SW 1271 (cell line): ENCODE results near the gene SLCO2A1.
"Not testable (repeated sequence)": the region's sequence is repeated elsewhere in the genome, so short reads cannot be mapped to it uniquely, and the experiment has no call there.

Experiments used
- DNase-seq, 2 experiments: peaks; one replicate each; lab custom pipeline; 2025; lab: John Stamatoyannopoulos, UW

The SLCO2A1 gene

DNA sequence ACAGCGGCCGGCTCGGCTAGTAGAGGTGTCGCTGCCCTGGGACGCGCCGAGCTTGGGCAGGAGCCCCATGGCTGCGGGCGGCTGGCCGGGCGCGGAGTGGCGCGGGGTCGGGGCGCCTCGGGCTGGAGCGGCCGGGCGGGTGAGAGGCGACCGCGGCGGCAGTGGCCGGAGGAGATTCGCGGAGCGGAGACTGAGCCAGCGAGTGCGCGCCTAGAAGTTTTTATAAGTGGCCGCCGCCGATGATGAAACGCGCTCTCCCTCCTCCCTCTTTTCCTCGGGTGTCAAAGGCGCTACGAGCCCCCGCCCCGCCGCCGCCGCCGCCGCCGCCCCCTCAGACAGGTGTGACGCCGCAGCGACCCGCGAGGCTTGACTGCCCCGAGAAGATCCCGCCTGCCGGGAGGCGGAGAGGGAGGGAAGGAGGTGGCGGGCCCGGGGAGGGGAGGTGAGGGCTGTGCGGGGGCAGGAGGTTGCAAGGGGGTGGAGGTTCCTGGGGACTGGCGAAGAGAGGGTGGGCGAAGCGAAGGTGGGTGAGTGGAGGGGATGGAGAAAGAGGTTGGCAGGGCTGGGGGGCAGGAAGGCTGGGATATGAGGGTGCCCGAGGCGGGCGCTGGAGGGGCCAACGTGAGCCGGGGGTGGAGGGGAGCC is at the start of gene SLCO2A1:
SLCO2A1 (minus strand) TSS at position 192 of the 645 bp plus-strand sequence; CDS start at position 69, 123 bp downstream.
- peak in 1 of 2 experiments; percentile 14 for DNase-seq

DNA sequence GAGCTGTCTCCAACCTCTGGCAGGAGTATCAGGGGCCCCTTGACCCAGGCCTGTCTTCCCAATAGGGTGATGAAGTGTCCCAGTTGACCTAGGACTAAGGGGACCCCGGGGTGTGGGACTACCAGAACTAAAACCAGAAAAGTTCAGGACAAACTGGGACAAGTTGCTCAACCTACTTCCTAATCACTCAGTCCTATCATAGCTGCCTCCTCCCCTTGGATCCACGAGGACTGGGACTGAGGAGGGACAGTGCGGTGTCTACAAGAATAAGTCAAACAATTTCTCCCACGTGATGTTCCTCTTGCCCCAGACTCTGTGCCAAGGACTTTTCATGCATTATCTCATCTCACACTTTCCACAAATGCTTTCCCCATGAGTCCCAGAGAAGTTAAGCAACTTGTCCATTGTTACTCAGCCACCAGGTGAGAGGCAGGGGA is 49.4 kb upstream of the SLCO2A1 start:
- DNase-seq = no peak

DNA sequence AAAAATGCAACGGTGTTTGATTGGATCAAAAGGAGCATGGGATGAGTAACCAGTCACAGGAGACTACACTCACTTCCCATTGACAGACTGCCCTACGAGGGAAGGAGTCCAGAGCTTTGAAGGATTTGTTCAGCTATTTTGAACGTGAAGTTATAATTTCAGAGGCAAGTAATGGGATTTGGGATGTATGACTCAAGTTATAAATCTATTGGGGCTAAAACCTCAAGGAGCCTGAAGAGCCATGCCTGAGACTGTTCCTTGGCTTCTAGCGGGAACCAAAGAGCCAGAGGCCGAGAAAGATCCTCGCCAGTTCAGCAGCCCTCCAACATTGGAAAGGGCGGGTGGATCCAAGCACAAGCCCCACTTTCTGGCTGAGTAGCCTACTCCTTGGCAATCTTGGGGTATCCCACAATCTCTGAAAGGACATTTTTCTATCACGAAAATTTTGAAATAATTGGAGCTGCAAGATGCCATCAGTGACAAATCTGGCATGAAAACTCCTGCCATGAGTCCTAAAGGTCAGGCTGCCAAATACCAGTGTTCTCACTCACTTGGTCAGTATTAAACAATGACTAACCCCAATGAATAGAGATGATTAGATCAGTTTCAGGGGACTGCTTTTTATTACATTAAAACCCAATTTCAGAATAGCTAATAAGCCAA is 48.6 kb upstream of the SLCO2A1 start:
- no peak for DNase-seq

DNA sequence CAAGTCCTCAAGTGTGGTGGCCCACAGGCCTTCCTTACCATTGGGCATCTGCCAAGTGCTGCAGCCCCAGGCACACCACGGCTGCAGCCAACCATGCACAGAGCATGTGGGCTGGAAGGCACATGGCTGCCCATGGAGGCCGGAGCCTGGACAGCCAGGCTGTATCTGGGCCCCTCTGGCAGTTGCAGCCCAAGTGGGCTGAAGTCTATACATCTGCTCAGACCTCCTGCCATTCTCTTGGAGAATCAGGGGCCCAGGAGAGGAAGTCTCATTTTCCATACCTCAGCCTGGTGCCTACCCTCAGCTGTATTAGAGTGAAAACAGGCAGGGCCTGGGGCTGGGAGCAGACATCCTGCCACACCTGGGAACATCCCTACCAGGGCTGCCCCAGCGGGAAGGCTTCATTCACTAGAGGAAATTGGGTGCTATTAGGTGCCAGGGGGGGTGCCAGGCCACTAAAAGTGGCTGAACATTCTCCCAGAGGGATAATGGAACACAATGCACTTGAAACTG is 48.0 kb upstream of the SLCO2A1 start:
- DNase-seq = no peak

DNA sequence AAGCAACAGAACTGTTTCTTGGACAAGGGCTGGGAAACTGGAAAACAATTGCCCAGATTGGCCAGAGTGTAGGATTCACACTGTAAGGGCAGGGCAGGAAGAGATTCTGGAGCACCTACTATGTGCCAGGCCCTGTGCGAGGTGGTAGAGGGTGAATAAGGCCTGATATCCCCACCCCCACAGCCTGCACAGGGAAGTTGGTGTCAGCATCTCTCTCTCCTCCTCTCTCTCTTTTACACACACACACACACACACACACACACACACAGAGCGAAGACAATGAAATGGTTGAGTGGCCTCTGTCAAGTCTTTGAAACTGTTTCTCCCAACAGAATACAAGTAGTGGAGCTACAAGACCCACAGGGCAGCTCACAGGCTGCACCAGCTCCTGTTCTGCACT is 47.1 kb upstream of the SLCO2A1 start:
- no peak for DNase-seq

DNA sequence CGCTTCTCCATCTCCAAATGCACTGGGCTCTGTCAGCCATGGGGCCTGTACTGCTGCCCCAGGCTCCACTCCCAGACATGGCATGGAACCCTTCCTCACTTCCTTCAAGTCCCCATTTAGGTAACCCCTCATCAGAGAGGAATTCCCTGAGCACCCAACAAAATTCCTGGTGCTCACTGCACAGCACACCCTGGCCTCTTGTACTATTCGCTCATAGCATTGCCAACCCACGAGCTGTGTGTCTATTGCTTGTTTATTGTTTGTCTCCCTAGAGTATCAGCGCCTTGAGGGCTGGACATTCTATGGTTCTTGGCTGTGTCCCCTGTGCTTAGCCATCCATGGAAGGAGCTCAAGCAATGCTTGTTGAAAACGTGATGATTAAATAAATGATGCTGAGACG is 46.1 kb upstream of the SLCO2A1 start:
- no peak for DNase-seq

DNA sequence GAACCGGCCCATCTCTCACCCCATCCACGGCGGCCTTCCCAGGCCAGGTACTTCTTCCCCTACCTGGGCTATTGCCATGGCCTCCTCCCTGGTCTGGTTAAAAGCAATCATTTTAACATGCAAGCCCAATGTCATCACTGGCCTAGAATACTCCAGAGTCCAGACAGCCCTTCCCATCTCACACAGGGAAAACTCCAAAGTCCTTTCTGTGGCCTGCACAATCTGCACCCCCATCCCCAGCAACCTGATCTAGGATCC is 45.8 kb upstream of the SLCO2A1 start:
- DNase-seq = no peak

DNA sequence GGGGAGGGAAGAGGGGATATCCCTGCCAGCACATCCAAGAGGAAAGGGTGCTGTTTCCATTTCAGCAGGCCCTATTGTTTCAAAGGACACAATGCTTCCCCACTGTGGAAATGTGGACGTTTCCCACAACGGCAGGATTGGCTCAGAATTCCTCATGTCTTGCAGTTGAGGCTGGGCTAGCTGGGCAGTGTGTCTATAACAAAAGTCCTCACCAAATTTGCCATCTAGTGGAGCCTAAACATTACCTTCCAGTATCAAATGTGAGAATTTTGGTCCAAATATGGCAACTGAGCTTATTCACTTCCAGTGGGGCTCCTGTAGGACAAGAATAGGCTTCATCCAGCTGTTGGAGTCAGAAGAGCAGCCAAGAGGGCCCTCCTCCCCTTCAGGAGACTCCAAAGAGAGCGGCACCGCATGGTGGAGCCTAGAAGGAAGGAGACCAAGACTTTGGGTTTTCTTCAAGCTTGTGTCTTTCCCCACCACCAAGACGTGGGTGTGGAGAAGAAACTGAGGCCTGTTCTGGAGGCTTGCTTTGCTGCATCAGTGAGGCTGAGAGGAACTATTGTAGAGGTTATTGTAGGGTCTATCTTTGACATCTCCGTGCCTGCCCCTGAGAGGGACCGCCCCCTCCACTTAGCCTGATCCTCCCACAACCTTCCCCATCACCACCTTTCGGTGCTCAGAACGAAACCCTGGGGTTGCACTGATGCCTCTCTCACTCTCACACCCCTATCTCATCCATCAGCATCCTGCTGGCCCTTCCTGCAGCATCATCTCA is 45.3 kb upstream of the SLCO2A1 start:
- no peak for DNase-seq

DNA sequence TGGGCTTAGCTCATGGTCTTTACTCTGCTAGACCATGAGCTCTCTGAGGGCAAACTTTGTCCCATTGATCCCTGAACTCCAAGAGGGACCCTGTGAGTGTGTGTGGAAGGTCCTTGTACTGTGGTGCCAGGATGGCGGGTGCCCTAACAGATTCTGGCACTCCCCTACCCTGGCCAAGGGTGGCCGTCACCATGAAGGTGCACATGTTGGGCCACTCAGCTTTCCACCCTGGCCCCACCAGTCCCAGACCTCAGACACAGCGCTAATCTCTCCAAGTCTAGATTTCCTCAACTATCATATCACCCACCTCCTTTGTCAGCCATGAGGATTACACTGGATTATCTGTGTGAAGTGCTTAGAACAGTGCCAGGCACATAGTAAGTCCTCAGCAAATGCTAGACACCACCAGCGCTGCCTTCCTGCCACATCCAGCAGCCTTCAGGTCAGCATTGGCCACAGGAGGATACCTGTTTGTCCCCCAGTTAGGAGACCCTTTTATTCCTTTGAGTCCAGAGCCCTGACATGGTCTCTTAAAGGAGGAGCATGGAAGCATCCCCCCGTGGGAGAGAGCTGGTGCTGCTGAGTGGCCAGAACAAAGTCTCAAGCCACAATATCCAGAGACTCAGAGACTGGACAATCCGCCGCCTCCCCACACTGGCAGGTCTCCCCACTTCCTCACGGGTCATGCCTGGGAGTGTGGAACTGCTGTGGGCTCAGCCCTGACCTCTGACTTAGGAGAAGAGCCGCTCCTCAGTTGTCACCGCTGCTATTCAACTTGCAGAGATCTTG is 44.5 kb upstream of the SLCO2A1 start:
- no peak for DNase-seq

DNA sequence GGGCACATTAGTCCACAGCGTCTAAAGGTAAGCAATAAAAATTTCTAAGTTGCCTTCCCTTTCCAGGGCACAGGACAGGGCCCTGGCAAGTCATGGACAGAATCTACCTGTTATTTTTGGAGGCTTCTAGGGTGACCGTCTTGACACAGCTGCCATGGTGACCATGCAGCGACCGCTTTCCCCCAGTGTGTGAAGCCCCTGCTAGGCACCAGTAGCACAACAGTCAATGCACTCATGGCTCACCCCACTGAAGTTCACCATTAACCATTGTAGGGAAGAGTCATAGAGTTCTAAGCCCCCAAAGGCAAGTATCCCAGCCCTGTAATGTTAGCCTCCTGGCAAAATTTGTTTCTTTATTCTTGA is 43.8 kb upstream of the SLCO2A1 start:
- DNase-seq = no peak

DNA sequence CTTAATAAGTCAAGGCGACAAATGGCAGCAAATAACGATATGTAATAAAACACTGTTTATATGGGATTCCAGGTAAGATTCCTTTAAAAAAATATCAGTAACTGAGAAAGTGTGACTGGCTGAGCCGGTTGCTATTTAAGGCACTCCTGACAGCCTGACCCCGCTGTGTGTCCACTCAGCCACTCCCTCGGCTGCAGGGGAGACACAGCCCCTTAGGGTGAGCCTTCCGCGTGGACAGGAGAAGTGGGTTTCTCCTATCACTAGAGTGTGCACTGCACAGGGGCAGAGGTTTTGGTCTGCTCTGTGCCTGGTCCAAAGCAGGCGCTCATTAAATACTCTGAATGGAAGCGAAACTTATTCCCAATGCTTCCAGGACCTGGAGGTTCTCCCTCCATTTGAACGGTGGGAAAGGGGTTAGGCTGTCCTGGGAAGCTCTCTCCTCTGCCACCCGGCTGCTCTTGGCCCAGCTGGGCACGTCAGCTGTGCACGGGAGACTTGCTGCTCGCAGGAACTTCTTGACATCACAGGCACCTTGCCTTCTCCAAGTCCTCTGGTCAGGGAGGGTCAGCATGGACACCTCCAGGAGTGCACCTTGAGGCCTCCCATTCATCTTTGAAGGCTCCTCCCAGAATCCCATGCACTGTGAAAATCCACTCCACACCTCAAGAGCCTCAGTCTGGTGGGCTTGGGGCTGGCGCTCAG is 43.3 kb upstream of the SLCO2A1 start:
- no peak for DNase-seq

DNA sequence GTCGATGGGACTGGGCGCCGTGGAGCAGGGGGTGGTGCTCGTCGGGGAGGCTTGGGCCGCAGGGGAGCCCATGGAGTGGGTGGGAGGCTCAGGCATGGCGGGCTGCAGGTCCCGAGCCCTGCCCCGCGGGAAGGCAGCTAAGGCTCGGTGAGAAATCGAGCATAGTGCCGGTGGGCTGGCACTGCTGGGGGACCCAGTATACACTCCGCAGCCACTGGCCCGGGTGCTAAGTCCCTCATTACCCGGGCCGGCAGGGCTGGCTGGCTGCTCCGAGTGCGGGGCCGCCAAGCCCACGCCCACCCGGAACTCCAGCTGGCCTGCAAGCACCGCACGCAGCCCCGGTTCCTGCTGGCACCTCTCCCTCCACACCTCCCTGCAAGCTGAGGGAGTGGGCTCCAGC is 40.6 kb upstream of the SLCO2A1 start:
- DNase-seq = not testable (repeated sequence)

DNA sequence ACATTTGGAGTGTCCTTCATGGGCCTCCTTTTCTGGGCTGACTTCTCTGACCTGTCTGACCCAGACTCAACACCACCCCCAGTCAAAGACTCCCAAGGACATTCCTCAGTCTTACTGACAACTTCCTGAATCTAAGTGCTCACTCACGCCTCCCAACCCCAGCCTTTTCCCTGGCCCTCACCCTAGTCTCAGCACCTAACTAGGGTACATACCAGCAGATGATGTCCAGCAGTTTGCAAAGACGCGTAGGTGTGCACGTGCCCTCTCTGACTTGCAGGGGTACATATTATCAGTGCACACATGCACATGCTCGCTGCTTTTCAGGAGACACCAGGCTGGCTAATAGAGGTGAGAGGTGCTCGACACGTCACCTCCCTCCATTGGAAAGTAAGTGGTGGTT is 38.7 kb upstream of the SLCO2A1 start:
- DNase-seq = no peak

DNA sequence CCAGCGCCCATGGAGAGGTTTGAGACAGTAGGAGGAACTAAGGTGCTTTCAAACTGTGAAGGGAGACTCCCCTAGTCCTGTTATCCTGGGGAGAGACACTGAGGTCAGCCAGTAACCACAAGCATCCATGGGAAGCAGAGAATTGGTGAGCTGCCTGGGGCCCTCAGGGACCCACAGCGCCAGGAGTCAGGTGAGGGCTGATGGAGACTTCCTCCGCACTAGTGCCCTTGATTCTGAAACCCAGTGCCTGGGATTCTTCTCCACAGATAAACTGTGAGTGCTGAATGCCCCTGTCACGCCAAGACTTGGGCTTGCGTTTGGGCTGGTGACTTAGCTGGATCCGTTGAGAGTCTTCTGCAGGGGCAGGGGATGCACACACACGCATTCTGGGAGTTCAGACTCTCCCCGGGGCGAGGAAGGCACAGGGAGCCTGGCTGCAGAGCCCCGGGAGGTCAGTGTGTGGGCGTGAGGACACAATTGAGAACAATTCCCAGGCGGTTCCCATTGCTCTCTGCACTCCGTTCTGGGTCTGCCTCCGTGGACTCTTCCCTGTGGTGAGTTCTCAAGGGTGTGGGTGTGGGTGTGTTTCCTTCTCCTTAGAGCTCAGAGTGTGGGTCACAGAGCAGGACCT is 37.9 kb upstream of the SLCO2A1 start:
- DNase-seq = no peak

DNA sequence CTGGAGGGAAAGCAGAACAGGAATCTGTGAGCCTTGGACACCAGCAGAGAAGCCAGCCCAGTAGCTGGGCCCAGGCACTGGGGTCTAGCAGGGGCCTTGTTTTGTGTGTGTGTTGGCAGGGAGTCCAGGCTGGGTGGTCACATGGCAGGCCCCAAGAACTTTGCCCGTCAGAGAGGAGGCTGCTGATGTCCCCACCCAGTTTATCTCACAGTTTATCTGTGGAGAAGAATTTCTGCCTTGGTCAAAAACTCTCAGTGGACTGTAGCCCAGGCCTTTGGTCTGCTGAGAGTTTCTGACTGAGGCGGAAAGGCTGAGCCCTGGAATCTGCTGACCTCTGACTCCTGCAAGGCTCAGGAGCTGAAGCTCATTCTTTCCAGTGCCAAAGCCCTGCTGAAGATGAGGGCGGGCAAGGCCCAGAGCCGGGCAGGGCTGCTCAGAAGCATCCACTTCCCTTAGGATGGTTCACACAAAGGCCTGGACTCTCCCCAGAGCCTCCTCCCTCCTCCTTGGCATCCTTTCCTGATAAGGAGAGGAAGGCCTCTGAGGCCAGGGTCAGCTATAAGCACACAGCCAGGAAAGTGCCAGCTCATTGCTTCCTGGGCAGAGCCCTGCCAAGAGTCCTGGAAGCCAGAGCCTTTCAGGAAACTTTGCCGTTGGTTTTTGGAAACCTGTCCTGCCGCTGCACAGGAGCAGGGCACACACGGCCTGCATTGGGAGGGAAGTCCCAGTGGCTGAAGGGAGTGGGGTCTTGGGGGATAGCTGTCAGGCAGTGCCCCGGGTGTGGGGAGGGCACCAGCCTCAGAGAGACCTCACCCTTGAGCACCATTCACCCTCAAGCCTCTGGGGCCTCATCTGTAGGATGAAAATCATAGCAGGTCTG is 37.2 kb upstream of the SLCO2A1 start:
- no peak for DNase-seq

DNA sequence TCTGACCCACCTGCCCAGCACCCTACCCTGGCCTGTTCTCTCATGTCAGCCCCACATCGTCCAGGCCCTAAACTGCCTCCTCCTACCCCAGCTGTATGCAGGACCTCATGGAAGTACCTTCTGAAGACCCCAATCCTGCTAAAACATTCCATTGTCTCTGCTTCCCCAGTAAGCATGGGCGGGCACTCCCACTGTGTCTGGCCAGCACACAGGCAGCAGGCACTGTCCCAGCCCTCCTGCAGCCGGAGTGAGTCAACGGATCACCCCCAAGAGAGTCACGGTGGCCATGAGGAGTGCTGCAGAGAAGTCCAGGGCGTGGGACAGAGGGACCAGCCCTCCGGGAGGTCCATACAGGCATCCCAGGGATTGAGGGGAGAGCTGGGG is 36.4 kb upstream of the SLCO2A1 start:
- no peak for DNase-seq

DNA sequence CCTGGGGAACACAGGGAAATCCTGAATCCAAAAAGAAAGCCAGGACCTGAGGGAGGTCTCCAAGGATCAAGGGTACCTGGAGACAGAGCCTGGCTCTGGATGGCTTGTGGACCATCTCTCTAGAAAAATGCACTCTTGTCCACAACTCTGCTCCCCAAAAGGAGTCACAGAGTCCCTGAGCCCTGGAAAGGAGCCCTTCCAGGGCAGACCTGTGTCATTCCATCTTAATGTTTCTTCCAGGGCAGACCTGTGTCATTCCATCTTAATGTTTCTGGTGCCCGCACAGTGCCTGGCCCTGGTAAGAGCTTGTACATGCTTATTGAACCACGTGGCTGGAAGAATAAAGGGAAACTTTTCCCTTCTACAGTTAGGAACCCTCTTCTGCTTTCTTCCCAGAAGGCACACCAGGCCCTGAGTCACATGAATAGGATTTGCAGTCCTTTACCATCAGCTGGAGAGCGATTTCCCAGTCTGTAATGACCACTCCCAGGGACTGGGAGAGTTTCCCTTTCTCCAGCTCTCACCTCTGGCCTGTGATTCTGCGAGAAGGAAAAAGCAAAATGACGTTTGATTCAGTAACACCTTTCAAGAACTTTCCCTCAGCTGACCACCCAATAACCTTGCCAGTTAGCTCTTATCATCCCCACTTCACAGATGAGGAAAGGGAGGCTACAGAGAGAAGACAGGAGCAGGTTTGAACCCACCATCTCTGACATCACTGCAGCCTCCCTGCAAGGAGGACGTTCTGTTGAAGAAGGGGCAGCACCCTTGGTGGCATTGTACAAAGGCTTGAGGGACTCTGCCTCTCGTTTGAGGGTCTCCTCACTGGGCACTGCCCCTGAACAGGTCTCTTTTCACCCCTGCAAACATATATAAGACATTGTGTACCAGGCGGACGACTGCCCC is 35.8 kb upstream of the SLCO2A1 start:
- no peak for DNase-seq

DNA sequence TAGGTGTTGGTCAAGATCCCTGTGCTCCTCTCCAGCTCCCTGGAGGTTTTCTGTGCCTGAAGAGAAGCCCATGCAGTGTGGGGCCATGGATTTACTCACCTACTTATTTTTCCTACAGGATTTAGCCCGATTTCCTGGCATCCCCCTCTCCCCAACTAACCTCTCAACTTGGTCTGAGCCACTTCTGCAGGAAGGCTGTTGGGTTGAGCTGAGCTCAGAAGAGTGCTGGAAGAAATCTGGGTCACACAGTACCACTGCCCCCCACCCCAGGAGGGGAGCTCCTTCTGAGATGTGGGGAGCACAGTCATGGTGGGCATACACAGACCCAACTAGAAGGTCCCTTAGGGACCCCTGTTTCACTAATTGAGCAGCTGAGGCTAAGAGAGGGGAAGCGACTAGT is 34.4 kb upstream of the SLCO2A1 start:
- no peak for DNase-seq

DNA sequence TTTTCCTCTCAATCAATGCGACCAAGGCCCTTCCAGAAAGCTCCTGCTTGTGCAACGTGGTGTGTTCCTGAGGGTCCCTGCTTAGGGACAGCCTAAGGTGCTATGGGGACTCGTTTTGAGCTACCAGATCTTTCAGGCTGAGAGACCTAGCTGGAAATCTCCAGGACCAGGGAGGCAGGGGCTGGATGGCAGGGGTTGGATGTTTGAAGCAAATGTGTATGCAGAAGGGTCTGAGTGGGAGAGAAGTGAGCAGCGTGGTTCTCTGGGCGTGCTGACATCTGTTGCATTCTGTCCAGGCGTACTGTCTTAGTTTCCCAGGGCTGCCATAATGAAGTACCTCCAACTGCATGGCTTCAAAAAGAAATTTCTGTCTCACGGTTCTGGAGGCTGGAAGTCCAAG is 31.7 kb upstream of the SLCO2A1 start:
- no peak for DNase-seq
